ENCODE data around the gene PRRT1.
"Not testable (repeated sequence)": the region's sequence is repeated elsewhere in the genome, so short reads cannot be mapped to it uniquely, and the experiment has no call there.

PRRT1 gene

GRCh38 chr6:32149092-32149755, 2.5 kb downstream of the PRRT1 start:
- DNase-seq, result no peak

- DNase-seq, result peak; percentile 34
Observed at GRCh38 chr6:32148289-32149091, 3.2 kb downstream of the PRRT1 start.

GRCh38 chr6:32147401-32148132, 4.2 kb downstream of the PRRT1 start:
- no peak for DNase-seq

GRCh38 chr6:32146687-32147086, 5.1 kb downstream of the PRRT1 start:
- no peak for DNase-seq

GRCh38 chr6:32146287-32146686, 5.5 kb downstream of the PRRT1 start:
- DNase-seq, result peak; percentile 21

GRCh38 chr6:32144238-32144637, 7.5 kb downstream of the PRRT1 start:
- DNase-seq, result not testable (repeated sequence)

- peak; percentile 21 for DNase-seq
Observed at GRCh38 chr6:32140420-32141046, 11.2 kb downstream of the PRRT1 start.

GRCh38 chr6:32139590-32139989, 12.1 kb downstream of the PRRT1 start:
- DNase-seq, result no peak

GRCh38 chr6:32137454-32137853, 14.3 kb downstream of the PRRT1 start:
- no peak for DNase-seq

- DNase-seq, result peak; percentile 73
Observed at GRCh38 chr6:32133786-32134185, 18.0 kb downstream of the PRRT1 start.

GRCh38 chr6:32132110-32132509, 19.6 kb downstream of the PRRT1 start:
- no peak for DNase-seq

GRCh38 chr6:32131439-32131948, 20.2 kb downstream of the PRRT1 start:
- no peak for DNase-seq

GRCh38 chr6:32129297-32130088, 22.2 kb downstream of the PRRT1 start:
- DNase-seq, result no peak

GRCh38 chr6:32128751-32129296, 22.9 kb downstream of the PRRT1 start:
- DNase-seq, result no peak

- DNase-seq, result peak; percentile 100
Observed at GRCh38 chr6:32127717-32128592, 23.8 kb downstream of the PRRT1 start, which contains the start of gene ATF6B. TSS of gene ATF6B (minus strand) at chr6:32128246. CDS start at chr6:32128207, 39 bp downstream.

- DNase-seq, result no peak
Observed at GRCh38 chr6:32127409-32127716, 24.4 kb downstream of the PRRT1 start.

GRCh38 chr6:32126880-32127279, 24.9 kb downstream of the PRRT1 start:
- DNase-seq, result no peak

GRCh38 chr6:32123681-32124080, 28.1 kb downstream of the PRRT1 start:
- DNase-seq, result no peak

- DNase-seq, result no peak
Observed at GRCh38 chr6:32120573-32121059, 31.1 kb downstream of the PRRT1 start.

- DNase-seq, result peak; percentile 79
Observed at GRCh38 chr6:32118782-32119628, 32.7 kb downstream of the PRRT1 start.

All from fibroblast of upper back skin (primary cell).